HG02571 (cell line): ENCODE data around the gene ERBB3.

ENCODE experiments used
- ATAC-seq: cut with Tn5 transposase; IDR thresholded peaks from one replicate; pipeline ENCODE4 v1.9.1; 2021; ENCODE audit warnings: mild to moderate bottlenecking, moderate library complexity; ENCODE audit not compliant: unreplicated experiment

The ERBB3 gene

GRCh38 chr12:56129942-56130495 is 50.1 kb downstream of the ERBB3 start:
- ATAC-seq = no peak

GRCh38 chr12:56130876-56131275 is 50.9 kb downstream of the ERBB3 start:
- ATAC-seq = no peak

- ATAC-seq = no peak
These were observed 54.9 kb downstream of the ERBB3 start for GRCh38 chr12:56134897-56135296.

- no peak for ATAC-seq
These were observed 58.0 kb downstream of the ERBB3 start for GRCh38 chr12:56137853-56138571.

- no peak for ATAC-seq
These were observed 62.2 kb downstream of the ERBB3 start for GRCh38 chr12:56141946-56142784.

- no peak for ATAC-seq
These were observed 63.3 kb downstream of the ERBB3 start for GRCh38 chr12:56143217-56143616.

GRCh38 chr12:56143870-56144269 is 63.9 kb downstream of the ERBB3 start:
- ATAC-seq = no peak

GRCh38 chr12:56145217-56145616 is 65.3 kb downstream of the ERBB3 start:
- ATAC-seq = no peak

- no peak for ATAC-seq
These were observed 66.8 kb downstream of the ERBB3 start for GRCh38 chr12:56146492-56147460.

GRCh38 chr12:56150563-56150962 is 70.6 kb downstream of the ERBB3 start:
- ATAC-seq = no peak

GRCh38 chr12:56151672-56152131 is 71.7 kb downstream of the ERBB3 start:
- ATAC-seq = peak; percentile 37

GRCh38 chr12:56152132-56152755 is 72.3 kb downstream of the ERBB3 start, which contains the start of gene MYL6B:
Gene MYL6B (plus strand): TSS chr12:56152587. CDS start chr12:56153919, 1,332 bp downstream.
- ATAC-seq = peak; percentile 83
